ENCODE measurements around the gene KRTCAP2.

Gene KRTCAP2

DNA sequence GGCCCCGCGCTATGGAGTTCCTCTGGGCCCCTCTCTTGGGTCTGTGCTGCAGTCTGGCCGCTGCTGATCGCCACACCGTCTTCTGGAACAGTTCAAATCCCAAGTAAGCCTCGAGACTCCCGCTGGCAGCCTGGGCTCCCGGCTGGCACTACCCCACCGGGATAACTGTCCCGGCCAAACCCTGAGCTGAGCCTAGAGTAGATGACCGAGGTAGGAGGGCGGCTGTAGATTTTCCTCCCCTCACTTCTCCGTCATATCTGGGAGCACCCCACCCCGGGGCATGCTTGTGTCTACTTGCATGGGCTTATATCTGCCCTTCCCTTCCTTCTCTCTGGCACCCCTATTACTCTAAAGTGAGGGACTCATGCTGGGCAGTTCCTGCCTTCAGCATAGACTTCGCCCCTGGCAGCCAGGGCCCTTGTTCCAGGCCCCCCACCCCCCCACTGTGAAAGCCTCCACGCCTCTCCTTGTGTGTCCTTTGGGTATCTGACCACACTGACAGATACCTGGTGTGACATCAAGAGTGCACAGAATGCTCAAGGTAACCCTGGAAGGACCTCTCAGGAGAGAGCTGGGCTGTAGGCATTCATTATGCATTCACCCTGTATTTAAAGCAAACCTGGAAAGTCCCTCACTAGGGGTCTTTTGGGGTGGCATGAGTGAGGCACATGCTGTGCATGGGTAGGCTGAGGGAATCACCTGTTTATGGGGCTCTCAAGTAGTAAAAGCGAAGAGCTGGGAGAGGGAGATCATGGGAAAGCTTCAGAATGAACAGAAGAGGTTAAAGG, 44.9 kb downstream of the KRTCAP2 start:
- DNase-seq = peak in 1 of 42 donors; percentile 5
- intact Hi-C loops (cut with DNase I) = loop anchor here (2.0 to 5.0 kb wide), 2 partner anchors 36 to 45 kb away; partner anchors contain the start of genes KRTCAP2 and TRIM46

DNA sequence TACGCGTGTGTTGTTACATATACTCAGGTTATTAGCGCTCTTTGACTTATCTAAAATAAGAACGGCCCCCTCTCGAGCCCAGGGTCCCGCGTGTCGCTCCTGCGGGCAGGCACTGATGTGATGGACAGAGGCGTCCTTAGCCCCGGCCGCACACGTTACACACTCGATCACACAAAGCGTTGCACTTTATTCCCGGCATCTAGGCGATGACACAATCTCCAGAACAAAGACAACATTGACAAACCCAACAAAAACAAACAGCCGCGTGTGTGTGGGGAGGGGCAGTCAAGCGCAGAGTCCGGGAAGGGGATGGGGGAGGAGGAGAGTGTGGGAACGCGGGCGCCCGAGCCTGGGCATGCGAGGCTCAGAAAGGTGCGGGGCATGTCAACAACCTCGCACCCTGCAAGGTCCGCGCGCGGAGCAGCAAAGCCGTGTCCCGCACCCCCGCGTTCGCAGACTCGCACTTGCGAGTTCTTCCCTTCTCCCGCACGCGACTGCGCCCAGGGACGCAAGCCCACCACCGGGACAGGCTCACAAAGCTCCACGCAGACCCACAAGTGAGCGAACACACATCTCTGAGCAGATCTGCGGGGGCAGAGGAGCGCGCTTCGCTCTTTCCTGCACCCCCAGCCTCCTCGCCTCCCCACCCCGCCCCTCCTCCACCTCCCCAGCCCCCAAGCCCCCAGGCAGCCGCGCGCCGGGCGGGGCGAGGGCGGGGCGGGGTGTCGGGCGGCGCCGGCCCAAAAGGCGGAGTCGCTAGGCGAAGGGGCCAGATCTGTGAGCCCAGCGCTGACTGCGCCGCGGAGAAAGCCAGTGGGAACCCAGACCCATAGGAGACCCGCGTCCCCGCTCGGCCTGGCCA, 45.8 kb downstream of the KRTCAP2 start, which contains the start of gene EFNA1:
TSS of gene EFNA1 (plus strand) at position 772 of the 862 bp plus-strand sequence. CDS start 102 bp downstream, outside the sequence.
- peak; percentile 79 to 96 (median 90) for DNase-seq
- intact Hi-C loops (cut with DNase I) = loop anchor here (2.0 to 5.0 kb wide), 2 partner anchors 35 to 45 kb away; partner anchors contain the start of genes KRTCAP2 and TRIM46

DNA sequence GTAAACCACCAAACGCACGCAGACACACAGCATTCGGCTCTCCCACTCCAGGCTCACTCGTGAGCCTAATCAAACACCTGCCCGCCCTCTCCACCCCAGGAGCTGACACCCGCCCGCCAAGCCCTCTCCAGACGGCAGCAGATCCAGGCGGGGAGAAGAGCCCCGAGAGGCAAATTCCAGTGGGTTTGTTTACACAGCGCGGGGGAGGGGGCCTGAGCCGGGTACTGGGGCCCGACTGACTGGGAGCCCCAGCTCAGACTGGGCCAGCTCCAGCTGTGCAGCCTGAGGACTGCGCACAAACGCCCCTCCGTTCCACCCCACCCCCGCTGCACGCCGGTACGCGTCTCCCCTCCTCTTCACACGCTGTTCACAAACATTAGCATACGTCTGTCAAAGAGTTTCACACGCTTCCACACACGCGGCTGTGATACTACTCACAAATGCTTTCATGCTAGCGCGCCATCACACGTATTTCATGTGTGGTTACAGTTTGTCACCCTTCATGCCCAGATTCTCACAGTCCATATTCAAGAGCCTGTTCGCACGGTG, 46.5 kb downstream of the KRTCAP2 start:
- intact Hi-C loops (cut with DNase I) = loop anchor here (2.0 to 5.0 kb wide), 2 partner anchors 34 to 46 kb away; partner anchors contain the start of genes KRTCAP2 and TRIM46
- peak; percentile 61 to 90 (median 80) for DNase-seq

DNA sequence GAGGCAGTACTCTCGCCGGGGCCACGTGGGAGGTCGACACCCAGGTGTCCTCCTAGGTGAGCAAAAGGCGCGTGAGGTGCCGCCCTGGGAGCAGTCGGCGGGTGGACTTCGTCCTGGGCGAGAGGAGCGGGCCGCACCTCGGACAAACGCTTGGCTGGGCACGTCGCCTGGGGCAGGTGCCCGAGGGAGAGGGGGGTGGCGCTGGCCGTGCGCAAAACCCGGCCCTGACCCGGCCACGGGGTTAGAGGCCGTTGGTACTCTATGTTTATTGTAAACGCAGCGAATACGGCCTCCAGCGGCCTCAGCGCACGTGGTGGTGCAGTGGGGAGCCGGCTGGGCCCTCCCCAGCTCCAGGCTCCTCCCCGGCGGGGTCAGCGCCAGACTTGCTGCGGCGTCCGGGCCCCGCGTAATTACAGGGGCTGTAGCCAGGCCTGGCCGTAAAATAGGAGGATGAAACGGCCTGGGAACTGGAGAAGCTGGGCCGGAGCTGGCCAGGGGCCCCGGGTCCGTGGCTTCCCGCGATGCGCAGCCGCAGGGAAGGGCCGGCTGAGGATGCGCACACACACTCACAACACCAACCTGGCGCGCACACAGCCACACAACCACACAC, 47.1 kb downstream of the KRTCAP2 start:
- intact Hi-C loops (cut with DNase I) = loop anchor here (2.0 to 5.0 kb wide), 2 partner anchors 34 to 47 kb away; partner anchors contain the start of genes KRTCAP2 and TRIM46
- DNase-seq = peak; percentile 56 to 95 (median 87)

DNA sequence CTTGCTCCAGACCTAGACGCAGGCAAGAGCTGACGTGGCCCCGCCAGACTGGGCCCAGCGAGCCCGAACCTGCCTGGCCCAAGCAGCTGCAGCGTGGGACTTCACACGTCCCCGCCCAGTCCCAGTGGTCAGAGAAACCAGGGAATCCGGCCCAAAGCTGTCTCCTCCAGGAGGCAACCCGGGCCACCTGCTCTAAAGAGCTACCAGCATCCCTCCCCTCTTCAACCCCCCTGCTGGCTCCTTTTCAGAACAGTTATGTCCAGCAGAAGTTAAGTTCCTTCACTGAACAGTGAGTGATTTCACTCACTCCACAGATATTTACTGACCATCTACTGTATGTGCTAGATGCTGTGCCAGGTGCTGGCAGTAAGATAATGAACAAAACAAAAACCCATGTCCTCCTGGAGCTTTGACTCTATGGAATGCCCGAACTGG, 47.6 kb downstream of the KRTCAP2 start:
- DNase-seq = peak in 11 of 42 donors; percentile 4 to 50 (median 33)
- intact Hi-C loops (cut with DNase I) = loop anchor here (5.0 kb wide), 1 partner anchor 33 kb away; no protein-coding TSS in a partner anchor

DNA sequence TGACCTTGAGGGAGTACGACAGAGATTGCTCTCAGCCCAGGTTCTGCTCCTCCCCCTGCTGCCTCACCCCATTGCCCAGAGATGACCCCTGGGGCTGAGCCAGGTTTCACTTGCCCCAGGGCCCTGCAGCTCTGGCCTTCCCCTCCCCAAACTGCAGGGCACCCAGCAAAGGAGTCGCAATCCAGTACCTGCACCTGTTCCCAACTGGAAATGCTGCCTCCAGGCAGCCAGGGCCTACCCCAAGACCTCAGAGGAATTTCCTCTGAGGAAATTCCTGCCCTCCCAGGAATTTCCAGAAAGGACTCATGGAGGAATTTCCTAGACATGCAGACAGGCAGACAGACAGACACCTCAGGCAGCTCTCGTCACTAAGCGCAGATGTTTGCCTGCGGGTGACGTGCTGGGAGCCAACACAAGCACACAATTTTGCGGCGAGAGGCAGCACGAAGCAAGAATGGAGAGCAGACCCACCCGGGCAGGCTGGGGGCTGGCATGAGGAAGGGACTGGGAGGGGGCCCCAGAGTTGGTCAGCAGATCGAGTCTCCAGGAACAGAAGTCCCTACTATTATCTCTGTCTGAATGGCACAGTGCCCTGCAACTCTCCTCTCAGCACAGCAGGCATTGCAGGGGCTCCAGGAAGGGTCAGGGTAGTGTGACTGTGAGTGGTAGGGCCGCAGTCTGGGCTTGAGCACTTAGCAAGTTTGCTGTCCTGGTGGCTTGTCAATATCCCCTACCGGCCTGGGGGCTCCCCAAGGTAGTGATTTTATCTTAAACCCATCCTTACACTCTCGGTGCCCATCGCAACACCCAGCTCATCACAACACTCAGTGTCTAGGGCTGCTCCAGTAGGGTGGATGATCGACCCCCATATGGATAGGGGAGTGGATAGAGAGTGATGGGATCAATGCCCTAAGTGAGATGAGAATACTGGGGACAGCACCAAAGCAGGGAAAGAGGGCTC, 48.3 kb downstream of the KRTCAP2 start:
- intact Hi-C loops (cut with DNase I) = loop anchor here (5.0 kb wide), 1 partner anchor 32 kb away; no protein-coding TSS in a partner anchor
- peak in 7 of 42 donors; percentile 9 to 55 (median 23) for DNase-seq

DNA sequence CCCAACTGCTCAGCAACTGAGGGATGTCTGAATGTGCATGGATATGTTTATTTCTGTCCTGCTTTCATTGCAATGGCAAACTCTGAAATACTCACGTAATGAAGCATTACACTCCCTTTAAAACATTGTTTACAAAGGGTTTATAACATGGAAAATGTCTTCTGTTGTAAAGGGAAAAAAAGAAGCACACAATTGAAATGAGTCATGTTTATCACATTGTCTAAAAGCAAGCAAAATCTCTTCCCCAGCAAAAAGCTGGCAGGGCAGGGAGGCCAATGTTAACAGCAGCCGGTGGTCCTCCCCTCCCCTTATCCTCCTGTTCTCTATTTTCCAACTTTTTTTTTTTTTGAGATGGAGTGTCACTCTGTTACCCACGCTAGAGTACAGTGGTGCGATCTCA, 49.3 kb downstream of the KRTCAP2 start:
- intact Hi-C loops (cut with DNase I) = no loop called here
- DNase-seq = no peak

DNA sequence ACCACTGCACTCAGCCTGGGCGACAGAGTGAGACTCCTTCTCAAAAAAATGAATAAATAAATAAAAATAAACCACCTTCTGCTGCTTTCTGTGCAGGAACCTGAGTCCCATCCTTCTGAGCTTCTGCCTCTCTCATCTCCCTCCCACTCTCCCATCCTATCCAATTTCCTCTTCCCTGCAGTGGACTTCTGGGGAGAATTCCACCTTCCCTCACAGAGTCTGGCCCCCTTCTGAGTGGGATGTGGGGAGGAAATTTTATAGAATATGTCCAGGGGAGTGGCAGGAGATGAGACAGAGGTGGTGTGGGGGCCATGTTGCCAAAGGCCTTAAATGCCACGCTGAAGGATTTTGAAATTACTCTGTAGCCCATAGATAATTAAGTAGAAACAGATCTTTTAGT, 50.8 kb downstream of the KRTCAP2 start:
- DNase-seq = no peak
- intact Hi-C loops (cut with DNase I) = no loop called here

DNA sequence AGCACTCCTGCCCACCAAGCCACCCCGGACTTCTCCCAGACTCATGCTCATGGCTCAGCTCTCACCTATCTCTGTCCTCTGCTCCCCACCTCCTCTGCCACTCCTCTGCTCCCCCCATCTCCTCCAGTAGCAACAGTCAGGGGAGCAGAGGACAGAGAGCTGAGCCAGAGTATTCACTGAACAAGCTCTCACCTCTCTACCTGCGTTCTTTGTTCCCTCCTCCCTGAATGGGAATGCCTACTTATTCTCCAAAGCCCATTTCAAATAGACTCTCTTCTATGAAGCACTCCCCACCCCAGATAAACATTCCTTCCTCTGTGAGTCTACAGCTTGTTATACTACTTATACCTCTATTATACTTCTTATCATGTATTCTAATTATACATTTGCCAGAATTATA, 51.9 kb downstream of the KRTCAP2 start:
- intact Hi-C loops (cut with DNase I) = no loop called here
- no peak for DNase-seq

DNA sequence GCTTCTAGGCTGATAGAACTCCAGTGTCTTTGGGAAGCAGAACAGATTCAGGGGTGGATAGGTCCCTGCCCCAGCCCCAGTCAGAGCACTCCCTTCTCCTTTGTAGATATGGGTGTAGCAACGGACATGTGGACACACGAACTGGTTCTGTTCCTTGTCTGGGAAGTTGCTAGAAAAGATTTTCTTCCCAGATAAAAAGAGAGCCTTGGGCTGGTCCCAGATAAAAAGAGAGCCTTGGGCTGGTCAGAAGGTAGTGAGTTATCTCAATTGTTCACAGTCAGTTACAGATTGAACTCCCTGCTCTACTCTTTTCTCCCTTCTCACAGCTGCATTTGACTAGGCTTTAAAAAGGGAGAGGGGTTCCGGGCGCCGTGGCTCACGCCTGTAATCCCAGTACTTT, 52.9 kb downstream of the KRTCAP2 start:
- DNase-seq = no peak
- intact Hi-C loops (cut with DNase I) = no loop called here

Data from head of caudate nucleus (tissue), 42 donors.